ENCODE data around the gene CDC42BPB.
A peak's percentile ranks its signal among the peaks of the same experiment; 100 is the strongest.
"Not testable (repeated sequence)": the region's sequence is repeated elsewhere in the genome, so short reads cannot be mapped to it uniquely, and the experiment has no call there.

Gene CDC42BPB

GRCh38 chr14:102940729-102941362 is 116.5 kb downstream of the CDC42BPB start:
- DNase-seq = no peak

- DNase-seq = no peak
These were observed 117.4 kb downstream of the CDC42BPB start for GRCh38 chr14:102939820-102940561.

GRCh38 chr14:102939329-102939728 is 118.0 kb downstream of the CDC42BPB start:
- no peak for DNase-seq

DNA sequence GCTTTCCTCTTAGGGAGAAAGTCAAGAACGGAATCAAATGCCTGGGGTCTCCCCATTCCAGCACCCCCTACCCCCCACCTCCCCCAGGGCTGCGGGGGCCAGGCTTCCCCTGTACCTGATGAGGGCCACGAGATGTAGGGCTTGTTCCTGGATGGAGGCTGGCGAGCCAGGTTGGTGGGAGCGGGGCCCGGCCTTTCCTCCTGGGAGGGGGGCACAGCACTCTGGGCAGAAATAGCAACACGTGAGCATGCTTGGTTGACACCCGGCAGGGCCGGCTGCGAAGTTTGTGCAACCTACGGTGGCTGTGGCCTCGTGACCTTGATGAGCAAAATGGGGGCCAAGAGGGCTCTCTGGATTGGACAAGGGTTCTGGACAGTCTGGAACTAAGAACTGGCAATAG is 119.2 kb downstream of the CDC42BPB start:
- no peak for DNase-seq

DNA sequence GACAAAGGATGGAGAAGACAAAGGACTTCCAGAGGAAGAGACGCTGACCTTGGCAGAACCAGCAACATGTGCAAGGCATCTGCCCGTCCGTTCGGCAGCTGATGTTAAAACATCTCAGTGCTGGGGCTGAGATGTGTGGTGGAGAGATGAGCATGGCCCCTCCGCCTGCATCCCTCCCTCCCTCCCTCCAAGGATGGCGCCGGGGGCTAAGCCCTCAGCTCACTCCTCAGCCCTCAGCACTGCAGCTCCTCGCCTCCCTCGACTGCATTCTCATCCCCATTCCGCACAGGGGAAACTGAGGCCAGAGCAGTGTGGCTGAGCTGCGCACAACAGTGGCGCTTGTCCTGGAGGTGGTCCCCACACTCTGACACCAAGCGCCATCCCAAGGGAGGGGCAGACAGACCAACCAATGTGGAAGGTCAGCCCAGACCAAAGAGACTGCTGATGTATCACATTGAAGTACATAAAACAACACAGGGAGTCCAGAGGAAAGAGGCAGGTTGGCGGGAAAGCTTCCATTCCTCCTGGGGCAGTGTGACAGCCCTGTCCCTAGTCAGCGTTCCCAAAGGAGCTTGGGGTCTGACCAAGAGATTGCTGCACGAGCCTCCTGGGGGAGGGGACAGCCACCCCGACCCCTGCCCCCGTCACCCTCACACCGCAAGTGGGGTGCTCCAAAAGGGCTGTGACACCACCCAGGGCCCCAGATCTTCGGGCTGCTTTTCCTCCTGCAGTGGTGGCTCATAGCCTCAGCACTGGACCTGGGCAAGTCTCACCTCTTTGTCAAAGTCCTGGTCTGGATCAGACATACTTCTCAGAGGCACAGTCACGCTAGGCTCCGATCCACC is 119.8 kb downstream of the CDC42BPB start:
- no peak for DNase-seq

- no peak for DNase-seq
These were observed 121.6 kb downstream of the CDC42BPB start for GRCh38 chr14:102935756-102936155.

DNA sequence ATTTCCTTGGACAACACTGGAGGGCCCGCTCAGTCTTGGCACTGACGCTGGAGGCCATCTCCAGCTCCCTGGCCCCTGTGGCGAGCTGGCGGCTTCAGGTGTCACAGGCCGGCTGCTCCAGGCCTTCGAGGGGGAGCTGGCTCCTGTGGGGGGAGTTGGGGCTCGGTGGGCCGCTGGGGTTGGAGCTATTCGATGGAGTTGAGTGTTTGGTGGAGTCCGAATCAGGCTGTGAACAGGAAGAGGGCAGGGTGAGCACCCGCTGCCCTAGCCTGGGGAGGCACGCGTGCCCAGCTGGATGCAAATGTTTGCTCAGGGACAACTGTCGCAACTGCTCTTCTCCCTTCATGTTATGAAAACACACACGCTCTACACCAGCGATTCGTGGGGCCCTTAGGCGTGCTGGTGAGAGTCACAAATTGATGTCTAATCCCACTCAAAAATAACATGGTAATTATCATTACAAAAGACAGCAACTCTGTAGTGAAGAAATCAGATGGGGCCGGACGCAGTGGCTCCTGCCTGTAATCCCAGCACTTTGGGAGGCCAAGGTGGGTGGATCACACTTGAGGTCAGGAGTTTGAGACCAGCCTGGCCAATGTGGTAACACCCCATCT is 123.6 kb downstream of the CDC42BPB start:
- no peak for DNase-seq

- no peak for DNase-seq
These were observed 124.7 kb downstream of the CDC42BPB start for GRCh38 chr14:102932484-102933248.

GRCh38 chr14:102931580-102932285 is 125.6 kb downstream of the CDC42BPB start:
- no peak for DNase-seq

- DNase-seq = no peak
These were observed 126.4 kb downstream of the CDC42BPB start for GRCh38 chr14:102930753-102931579.

DNA sequence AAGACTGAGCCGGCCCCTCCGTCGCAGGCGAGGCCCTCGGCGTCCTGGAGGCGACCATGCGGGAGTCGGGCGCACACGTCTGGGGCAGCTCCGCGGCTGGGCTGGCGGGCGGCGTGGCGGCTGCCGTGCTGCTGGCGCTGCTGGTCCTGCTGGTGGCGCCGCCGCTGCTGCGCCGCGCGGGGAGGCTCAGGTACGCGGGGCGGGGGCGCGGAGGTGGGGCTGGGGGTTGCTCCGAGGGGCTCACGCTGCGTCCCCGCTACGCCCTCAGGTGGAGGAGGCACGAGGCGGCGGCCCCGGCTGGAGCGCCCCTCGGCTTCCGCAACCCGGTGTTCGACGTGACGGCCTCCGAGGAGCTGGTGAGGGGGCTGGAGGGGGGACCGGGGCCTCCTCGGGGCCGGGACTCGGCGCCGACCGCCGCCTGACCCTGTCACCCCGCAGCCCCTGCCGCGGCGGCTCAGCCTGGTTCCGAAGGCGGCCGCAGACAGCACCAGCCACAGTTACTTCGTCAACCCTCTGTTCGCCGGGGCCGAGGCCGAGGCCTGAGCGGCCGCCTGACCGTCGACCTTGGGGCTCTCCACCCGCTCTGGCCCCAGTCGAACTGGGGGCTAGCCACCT is 127.1 kb downstream of the CDC42BPB start:
- DNase-seq = no peak

DNA sequence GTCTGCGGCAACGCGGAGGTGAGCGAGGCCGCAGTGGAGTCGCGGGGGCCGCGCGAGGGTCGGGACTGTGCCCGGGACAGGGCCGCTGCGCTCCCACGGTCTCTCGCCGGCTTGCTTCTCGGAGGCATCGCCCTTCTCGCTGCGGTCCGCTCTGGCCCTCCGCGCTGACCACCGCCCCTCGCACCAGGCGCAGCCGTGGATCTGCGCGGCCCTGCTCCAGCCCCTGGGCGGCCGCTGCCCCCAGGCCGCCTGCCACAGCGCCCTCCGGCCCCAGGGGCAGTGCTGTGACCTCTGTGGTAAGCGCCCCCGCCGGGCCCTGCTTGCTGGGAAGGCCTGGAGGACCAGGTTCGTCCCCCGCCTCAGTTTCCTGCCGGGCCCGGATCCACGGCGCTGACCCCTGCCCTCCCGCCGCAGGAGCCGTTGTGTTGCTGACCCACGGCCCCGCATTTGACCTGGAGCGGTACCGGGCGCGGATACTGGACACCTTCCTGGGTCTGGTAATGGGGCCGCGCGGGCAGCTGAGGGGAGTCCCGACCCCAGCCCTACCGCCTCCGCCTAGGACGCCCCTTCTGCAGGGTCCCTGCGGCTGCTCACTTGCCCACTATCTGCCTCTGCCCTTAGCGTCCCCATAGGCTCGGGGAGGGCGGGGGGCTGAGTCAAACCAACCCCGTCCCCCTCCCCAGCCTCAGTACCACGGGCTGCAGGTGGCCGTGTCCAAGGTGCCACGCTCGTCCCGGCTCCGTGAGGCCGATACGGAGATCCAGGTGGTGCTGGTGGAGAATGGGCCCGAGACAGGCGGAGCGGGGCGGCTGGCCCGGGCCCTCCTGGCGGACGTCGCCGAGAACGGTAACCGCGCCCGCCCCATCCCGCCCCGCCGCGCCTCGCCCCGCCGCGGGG is 127.9 kb downstream of the CDC42BPB start:
- no peak for DNase-seq

- peak; percentile 71 for DNase-seq
These were observed 128.7 kb downstream of the CDC42BPB start for GRCh38 chr14:102928412-102929240.

DNA sequence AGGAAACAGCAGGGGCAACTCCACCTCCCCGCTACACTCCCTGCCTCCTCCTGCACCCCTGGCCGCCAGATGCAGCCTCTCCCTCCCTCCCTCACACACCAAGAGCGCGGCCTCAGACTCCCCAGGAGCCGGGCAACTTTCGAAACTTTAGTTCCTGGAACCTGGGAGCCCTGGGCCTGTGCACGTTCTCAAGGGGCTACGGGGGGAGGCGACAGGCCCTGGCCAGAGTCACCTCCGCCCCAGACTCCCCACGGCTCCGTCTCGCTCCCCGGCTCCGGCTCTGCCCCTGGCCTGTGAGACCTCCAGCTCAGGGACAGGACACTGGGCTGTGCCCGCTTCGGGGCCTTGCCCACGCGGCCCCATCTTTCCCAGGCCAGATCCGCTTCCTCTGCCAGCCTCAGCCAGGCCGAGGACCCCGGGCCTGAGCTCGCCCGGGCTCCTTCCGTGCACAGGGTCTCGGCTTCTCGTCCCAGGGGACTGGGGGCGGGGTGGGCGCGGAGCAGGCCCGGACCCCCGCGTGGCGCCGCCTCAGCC is 129.4 kb downstream of the CDC42BPB start:
- DNase-seq = no peak

DNA sequence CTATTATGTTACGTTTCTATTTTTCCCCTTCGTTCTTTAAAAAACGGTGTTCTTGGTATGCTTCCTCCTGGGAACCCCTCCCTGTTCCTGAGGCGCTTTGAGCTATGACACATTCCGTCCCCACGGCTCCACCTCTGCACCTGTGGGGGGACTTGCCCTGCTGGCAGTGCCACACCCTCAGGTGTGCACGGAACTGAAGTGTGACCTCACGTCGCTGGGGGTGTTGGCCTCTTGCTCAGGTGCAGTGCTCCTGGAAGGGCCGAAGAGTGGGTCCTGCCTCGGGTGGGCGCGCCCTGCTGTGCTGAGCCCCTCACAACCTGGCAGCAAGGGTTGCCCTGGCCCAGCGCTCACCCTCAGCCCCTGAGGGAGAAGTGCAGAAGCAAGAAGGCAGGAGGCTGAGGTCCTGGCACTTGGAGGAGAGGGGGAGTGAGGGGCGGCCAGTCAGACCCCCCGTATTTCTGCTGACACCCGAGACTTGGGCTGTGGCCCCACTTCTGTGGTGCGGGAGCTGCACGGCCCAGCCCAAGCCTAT is 129.9 kb downstream of the CDC42BPB start:
- DNase-seq = no peak

DNA sequence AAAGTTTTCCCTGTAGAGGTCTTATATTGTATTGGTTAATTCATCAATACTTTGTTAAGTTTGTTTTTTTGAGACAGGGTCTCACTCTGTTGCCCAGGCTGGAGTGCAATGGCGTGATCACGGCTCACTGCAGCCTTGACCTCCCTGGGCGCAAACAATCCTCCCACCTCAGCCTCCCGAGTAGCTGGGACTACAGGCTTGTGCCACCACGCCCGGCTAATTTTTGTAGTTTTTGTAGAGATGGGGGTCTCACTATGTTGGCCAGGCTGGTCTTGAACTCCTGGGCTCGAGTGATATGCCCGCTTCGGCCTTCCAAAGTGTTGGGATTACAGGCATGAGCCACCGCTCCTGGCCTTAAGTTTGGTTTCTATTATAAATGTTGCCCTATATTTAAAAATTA is 130.5 kb downstream of the CDC42BPB start:
- not testable (repeated sequence) for DNase-seq

- DNase-seq = no peak
These were observed 131.2 kb downstream of the CDC42BPB start for GRCh38 chr14:102926104-102926503.

DNA sequence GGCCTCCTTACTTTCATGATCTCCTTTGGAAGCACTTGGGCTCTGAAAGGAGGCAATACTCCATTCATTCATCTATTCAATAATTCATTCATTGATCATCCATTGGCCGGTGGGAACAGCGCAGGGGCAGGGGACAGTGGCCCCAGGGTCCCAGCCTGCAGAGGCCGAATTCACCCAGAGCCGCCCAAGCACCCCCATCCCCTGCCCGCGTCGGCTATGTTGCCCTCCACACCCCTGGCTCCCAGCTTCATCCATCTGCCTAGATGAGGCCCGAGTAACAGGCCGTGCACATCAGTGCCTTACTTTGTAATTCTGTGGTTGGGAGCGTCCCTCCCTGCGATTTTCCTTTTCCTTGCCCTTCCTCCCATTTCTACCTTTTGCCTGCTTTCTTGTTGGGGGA is 131.7 kb downstream of the CDC42BPB start:
- DNase-seq = no peak

Data from stimulated activated CD4-positive, alpha-beta T cell treated with anti-CD3 and anti-CD28 coated beads, Interleukin-4, amount 100 ng/mL, for 24 hours (primary cell).